HG02588 (cell line): ENCODE measurements around the gene CCDC6.
"Not testable (repeated sequence)": the region's sequence is repeated elsewhere in the genome, so short reads cannot be mapped to it uniquely, and the experiment has no call there.

Experiments
- ATAC-seq: cut with Tn5 transposase; IDR thresholded peaks from one replicate; pipeline ENCODE4 v1.9.1; 2021; ENCODE audit warnings: mild to moderate bottlenecking, moderate library complexity; ENCODE audit not compliant: unreplicated experiment

The CCDC6 gene

DNA sequence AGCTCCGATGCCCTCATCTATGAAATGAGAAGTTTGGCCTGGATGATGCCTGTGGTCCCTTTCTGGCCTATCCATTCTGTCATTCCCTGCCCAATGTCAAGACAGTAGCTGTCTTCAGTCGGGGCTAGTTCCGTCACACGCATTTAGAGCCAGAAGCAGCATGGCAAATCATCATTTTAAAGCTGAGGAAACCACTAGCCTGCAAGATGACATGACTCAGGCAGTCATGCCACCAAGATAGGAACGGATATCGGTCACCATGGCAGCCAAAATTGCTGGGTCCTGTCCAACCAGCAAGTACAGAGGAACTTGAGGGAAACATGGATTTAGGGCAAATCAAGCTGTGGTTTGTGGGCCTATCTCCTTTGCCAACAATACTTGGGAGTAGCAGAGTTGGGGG is 88.6 kb downstream of the CCDC6 start:
- ATAC-seq = no peak

DNA sequence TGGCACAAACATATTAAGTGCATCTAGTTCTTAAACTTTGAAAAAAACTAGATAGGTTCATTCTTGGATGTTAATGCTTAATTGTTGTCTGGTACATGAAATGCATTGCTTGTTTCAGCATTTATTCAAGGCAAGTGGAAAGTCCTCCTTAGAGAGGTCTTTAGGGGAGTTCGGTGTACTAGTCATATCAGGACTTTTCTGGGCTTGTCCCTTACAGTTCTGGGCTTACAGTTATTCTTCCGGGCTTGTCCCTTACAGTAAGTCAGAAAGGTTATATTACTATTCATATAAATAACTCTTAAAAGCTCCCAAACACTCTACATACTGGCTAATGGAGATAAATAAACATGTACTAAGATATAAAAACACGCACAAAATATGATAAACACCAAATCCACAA is 91.5 kb downstream of the CCDC6 start:
- peak; percentile 76 for ATAC-seq

DNA sequence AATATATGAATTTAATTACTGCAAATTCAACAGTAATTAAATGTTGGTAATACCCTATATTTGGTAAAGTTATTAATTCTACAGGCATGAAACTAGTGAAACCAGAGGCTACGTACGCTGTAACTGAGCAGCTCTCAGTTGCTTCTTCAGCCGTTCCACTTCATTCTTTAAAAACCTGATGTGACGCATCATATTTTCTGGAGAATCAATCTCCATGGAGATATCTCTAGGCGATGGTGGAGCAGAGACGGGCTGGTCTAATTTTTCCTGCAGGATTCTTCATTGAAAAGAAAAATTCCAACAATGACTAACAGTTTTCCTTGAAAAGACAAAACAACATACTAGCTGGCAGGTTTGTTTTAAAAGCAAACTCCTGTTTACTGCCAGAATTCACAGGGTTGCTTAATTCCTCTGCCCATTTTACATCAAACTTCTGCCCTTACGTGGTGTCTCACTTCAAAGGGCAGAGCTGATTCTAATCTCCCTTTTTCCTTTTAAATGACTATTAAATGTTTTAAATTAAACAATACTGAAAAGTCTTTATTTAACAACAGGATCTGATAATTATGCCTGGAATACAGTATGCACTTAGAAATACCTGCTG is 93.7 kb downstream of the CCDC6 start:
- ATAC-seq = no peak

GRCh38 chr10:59809644-59809974 is 96.7 kb downstream of the CCDC6 start:
- ATAC-seq = no peak

- peak; percentile 95 for ATAC-seq
These were observed 97.3 kb downstream of the CCDC6 start for GRCh38 chr10:59808896-59809643.

DNA sequence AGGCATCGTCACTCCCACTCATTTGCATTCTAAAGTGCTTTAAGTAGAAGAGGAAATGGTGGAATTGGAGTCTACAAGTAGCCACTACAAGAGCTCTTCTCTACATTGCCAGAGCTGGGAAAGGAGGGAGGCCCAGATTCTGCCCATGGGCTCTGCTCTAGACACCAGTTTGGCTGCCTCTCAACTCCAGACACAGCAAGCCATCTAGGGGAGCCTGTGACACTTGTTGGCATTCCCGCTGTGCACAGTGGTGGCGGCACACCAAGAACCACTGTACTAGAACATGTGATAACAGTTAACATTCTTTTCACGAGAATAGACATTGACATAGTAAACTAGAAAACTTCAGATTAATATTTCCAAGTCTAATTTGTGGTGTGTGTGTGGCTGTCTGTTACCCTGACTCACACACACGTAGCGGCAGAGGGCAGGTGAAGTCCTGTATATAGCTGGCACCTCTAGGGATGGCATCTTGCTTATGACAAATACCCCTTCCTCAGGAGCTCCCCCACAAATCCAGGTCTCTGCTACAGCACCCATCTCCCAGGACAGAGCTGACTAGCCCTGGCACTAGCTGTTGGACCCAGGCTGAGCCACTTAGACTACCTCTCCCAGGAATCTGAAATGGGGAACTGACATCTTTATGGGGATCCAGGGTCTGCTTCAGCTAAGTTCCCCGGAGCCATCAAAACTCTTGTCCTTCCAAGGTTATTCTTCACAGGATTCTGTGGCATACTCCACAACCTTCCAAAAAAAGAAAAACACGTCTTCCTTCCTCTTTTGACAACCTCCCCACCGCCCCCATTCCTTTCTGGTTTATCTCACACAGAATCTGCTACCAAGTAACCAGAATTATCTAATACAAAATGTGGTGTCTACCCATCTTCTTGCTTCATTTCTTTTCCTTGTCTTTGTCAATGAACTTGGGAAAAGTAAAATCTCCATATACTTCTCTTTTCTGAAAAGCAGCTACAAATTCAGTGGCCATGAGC is 98.4 kb downstream of the CCDC6 start:
- no peak for ATAC-seq

- no peak for ATAC-seq
These were observed 101.3 kb downstream of the CCDC6 start for GRCh38 chr10:59805014-59805413.

GRCh38 chr10:59804220-59804619 is 102.1 kb downstream of the CCDC6 start:
- no peak for ATAC-seq

DNA sequence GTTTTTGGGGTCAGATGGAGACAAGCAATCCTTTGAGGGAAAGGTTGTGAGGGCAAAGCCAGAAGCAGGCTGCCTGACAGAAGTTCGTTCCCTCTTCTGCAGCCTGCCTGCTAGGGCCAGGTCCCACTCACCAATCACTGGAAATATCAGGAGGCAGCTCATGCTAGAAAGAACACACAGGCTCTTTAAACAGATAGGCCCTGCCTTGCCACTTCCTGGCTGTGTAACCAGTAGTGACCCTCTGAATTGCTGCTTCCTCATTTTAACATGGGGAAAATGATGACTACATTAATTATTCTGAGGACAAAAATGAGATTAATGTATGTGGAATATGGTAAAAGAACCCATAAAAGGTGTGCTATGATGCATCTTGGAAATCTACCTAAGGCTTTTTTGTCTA is 102.6 kb downstream of the CCDC6 start:
- ATAC-seq = no peak

DNA sequence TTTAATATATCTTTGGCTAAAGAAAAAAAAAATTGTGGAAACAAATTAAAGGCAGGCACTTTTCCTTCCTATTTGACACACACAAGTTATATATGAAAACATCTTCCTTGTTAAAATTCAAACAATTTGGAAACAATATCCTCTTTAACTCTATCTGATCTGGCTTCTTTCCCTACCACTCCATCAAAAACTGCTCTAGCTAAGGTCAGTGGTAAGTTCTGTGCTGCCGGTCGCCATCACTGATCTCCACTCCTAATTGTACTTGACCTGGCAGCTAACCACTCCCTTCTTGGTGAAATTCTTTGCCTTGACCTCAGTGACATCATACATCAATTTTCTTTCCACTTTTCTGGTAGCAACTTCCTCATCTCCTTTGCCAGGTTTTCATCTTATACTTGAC is 105.2 kb downstream of the CCDC6 start:
- no peak for ATAC-seq

DNA sequence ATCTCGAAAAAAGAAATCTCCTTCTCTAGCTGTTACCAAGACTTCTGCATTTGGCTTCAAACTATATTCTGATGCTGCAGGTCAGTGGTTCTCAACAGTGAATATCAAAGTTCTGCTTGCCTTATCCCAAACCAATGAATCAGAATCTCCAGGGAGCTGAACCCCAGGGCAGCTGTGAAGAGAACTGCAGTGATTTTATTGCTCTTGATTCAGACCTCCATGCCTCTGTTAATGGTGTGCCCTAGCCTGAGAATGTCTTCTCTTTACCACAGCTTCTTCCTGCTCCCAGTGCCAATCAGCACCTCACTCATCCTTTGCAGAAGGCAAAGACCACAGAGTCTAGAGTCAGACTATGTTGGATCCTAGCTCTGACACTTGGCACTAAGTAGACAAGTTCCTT is 106.9 kb downstream of the CCDC6 start:
- no peak for ATAC-seq

- no peak for ATAC-seq
These were observed 112.4 kb downstream of the CCDC6 start for GRCh38 chr10:59793919-59794318.

GRCh38 chr10:59792812-59793211 is 113.5 kb downstream of the CCDC6 start:
- no peak for ATAC-seq

DNA sequence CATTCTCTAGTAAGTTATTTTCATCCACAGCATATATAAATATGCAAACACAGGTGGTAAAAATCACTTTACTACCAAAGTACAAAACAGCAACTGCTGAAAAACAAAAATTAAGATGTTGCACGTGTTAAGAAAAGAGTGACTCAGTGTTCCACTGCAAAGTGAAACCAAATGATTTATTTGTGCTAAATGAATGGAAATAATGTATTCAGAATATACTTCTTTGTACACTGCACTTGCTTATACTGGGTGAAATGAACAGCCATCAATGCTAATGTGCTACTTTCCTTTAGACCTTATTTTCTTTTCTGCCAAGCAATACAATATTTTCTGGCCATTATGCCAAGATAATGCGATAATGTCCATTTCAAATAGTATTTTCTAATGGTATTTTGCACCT is 114.8 kb downstream of the CCDC6 start:
- ATAC-seq = no peak

- not testable (repeated sequence) for ATAC-seq
These were observed 116.3 kb downstream of the CCDC6 start for GRCh38 chr10:59790080-59790479.

DNA sequence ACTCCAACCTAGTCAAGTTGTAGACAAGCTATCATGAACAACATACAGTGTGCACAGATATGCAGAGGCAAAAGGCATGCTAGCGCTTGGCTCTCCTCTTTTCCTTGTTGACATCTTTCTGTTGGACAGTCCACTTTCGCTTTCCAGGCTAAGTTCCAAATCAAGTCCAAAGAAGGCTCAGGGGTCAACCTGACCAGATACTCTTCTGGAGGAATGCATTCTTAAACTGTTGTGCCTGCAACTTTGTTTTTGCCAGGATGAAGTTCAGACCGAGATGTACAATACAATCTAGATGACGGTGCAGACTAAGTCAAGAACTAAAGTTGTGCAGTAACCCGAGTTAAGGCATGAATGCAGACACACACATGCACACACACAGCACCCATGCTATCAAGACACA is 117.4 kb downstream of the CCDC6 start:
- ATAC-seq = not testable (repeated sequence)

GRCh38 chr10:59787032-59787431 is 119.3 kb downstream of the CCDC6 start:
- ATAC-seq = not testable (repeated sequence)

GRCh38 chr10:59785476-59785875 is 120.9 kb downstream of the CCDC6 start:
- not testable (repeated sequence) for ATAC-seq

DNA sequence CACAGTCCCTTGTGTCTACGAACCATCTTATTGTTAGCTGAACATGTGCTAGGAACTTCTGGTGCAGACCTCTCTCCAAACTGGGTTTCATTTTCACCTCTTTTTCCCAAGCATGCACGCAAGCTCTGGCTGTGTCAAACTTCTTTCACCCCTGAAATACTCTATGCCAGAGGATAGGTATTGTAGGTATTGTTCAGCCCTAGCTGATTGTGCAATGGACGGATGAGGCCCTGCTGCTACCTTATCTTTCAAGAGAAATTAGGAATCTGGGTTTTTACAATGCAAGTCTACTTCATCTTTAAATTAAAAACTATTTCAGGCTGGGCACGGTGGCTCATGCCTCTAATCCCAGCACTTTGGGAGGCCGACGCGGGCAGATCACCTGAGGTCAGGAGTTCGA is 124.8 kb downstream of the CCDC6 start:
- ATAC-seq = no peak

- no peak for ATAC-seq
These were observed 126.4 kb downstream of the CCDC6 start for GRCh38 chr10:59779756-59780533.

GRCh38 chr10:59774451-59774850 is 131.9 kb downstream of the CCDC6 start:
- no peak for ATAC-seq
